GM19043 (cell line): ENCODE data around the gene TTC23L.

ENCODE experiments used
- ATAC-seq: cut with Tn5 transposase; IDR thresholded peaks from one replicate; pipeline ENCODE4 v1.9.1; 2021; ENCODE audit warnings: low read depth; ENCODE audit not compliant: unreplicated experiment

The TTC23L gene

GRCh38 chr5:34867660-34868059 lies 28.7 kb downstream of the TTC23L start:
- no peak for ATAC-seq

DNA sequence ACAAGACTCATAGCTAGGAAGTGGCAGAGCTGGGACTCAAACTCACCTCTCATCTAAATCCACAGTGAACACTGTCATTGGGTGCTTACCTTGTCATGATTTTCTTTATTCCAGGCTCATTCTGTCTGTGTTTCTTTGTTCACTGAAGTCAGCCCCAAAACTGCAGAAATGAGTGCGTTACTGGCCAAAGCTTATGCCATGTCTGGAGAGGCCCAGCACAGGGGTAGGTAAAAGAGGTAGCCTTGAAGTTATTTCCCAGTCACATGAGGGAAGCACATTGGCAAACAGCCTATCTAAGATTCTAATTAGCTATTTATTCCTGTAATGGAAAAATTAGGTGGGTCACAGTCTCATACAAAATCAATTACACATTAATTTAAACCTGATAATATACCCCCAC lies 29.8 kb downstream of the TTC23L start:
- ATAC-seq = no peak

DNA sequence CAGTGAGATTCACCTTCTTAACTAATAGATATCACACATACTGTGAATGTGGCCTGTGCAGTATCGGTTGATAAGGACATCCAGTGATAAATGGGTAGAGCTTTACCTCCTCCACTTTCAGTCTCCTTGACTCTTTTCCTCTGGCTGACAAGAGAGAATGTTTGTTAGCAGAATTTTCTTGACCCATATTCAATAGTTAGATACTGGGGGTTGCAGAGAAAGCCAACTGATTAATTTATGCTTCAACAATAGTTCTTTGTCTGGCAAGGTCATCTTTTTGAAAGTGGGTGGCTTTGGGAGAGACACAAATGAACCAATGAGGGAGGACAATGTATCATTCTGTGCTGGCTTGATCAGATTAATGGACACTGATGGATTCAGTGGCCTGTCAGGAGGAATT lies 30.3 kb downstream of the TTC23L start:
- no peak for ATAC-seq

- ATAC-seq = no peak
Measured at GRCh38 chr5:34870382-34870781, 31.4 kb downstream of the TTC23L start.

- ATAC-seq = no peak
Measured at GRCh38 chr5:34876275-34876674, 37.3 kb downstream of the TTC23L start.

DNA sequence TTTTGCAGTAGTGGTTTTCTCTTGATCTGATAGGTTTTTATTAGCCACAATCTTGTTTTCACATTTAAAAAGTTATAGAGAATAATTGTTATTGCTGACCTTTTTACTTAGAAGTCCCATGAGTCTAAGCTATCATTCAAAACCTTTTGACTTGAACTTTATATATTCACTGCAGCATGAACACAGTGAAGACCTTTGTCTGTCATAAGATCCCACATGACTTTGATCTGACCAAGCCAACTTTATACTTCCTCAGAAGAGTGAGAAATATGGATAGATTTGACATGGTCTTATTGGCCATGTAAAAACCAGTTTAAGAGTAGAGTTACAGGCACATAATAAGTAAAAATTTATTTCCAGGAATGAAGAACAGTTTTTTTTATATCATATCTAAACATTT lies 42.3 kb downstream of the TTC23L start:
- ATAC-seq = no peak

GRCh38 chr5:34886392-34887119 lies 47.6 kb downstream of the TTC23L start:
- no peak for ATAC-seq

DNA sequence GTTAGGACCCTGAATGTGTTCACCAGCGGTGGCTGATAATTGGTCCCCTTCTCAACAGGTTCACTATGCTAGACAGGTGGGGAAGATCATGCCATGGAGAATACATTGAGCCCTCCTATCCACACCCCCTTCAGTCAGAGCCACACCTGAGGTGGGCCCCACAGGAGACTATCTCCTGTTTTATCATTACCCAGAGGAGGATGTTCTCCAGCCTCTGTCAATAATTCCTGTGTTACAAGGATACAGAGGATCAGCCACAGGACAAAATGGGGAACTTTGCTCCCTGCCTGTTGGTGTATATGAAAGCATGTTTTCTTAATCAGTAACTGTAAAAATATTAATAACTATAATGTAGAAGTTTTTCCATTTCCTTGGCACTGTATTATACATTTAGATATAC lies 50.4 kb downstream of the TTC23L start:
- no peak for ATAC-seq

- ATAC-seq = no peak
Measured at GRCh38 chr5:34891981-34892380, 53.0 kb downstream of the TTC23L start.

DNA sequence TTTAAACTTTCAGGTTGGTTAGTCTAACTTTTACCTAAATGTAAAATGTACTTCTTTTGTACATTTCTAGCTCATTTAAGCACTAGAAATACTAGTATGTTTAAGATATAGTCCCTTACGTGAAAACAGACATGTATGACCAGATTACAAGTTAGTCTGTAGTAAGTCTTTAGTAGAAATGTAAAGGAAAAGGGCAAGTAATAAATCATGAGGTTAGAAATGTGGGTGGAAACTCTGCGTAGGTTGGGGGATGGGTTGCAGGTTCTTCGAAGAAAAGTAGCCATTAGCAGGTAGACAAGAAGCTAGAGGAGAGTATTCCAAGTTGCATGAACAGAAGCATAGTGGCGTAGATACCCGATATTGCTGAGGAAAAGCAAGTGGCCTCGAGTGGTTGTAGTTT lies 53.5 kb downstream of the TTC23L start:
- no peak for ATAC-seq

- no peak for ATAC-seq
Measured at GRCh38 chr5:34894716-34895115, 55.8 kb downstream of the TTC23L start.

GRCh38 chr5:34895641-34896419 lies 56.9 kb downstream of the TTC23L start:
- ATAC-seq = no peak

DNA sequence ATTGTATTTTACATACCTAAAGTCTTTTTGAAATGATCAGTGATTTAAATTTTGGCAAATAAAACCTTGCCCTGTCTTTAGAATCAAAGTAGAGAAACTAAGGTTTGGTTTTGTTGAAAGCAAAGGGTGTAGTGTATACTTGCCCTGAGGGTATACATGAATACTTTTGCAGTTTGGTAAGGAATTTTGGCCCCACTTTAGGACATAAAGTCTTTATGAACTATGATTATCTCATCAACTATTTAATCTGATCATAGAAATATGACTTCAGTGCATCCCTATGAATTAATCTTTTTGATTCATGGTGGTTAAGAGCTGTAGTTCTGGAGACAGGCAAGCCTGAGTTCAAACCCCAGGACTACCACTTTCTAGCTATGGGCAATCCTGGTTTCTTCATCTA lies 58.7 kb downstream of the TTC23L start:
- ATAC-seq = no peak

DNA sequence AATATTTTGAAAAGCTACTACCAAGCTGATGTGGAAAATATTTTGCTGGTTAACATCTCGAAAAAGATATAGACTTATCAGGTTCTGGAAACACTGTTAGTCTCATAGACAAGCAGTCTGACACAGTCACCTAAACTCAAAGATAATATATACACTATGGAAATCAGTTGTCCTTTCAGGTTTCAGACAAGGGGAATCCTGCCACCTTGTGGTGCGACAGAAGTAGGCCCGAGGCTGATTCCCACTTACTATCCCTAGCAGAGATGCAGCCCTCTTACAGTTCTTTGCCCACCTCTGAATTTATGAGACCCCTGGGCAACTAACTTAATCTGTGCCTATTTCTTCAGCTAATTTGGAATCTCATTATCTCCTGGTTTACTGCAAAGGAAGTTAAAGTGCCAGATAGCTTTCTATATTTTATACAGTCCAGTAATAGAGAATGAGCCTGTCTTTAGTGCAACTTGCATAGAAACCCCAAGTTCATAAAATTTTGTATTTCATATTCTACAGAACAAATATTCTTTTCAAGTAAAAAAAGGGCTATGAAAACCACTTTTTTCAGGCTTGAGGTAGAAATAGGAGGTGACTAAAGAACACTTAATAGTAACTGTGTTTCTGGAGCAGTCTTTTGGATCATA lies 59.4 kb downstream of the TTC23L start:
- peak; percentile 77 for ATAC-seq

DNA sequence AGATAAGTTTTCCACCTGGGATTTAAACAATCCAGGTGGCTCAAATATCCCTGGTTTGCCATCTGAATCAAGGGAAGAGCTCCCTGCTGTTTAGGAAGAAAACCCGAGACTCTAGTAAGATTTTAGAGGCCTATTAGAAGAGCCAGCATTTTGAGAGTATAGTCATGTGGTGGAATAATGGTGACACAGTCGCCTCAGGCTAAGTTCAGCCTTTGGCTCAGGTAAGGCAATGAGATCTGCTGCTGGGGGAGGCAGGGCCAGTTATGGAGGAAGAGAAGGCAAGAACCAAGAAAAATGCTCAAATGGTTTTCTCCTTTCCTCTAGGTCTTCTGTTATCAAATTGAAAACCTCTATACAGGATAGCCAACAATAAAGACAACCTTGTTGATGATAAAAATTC lies 60.1 kb downstream of the TTC23L start:
- no peak for ATAC-seq

- ATAC-seq = no peak
Measured at GRCh38 chr5:34900652-34901051, 61.7 kb downstream of the TTC23L start.

- no peak for ATAC-seq
Measured at GRCh38 chr5:34903260-34903659, 64.3 kb downstream of the TTC23L start.

GRCh38 chr5:34905564-34905963 lies 66.6 kb downstream of the TTC23L start:
- no peak for ATAC-seq

GRCh38 chr5:34913072-34913471 lies 74.1 kb downstream of the TTC23L start:
- no peak for ATAC-seq

DNA sequence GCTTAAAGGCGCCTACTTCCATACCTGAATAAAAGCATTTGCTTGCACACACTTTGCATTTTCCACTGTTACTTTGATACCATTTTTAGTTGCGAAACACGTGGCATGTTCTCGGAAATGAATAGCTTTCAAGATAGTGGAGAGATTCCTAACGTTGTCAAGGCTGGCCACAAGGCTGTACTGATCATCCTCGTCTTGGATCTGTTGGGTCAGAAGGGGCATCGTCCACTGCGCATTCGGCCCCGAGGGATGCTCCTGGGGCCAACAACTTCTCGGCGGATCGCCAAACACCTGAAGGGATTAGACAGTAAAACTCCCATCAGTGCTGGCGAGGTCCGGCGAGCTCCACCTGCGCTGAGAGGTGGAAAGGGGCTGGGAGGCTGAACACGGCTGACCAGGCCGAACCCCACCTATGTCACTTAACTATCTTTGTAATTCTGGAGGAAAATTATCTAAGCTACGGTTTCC lies 75.7 kb downstream of the TTC23L start:
- peak; percentile 13 for ATAC-seq

- ATAC-seq = peak; percentile 95
Measured at GRCh38 chr5:34915139-34915855, 76.3 kb downstream of the TTC23L start, which contains the start of the genes BRIX1 and RAD1. TSS of gene BRIX1 (plus strand) at chr5:34915711. CDS start at chr5:34915739, 28 bp downstream. TSS of gene RAD1 (minus strand) at chr5:34915504. CDS start at chr5:34914892, 612 bp downstream.
